AG04450 (cell line): Measurements from ENCODE around the gene FIBCD1. TPM values are rescaled to one million over a fixed set of nuclear protein-coding genes. Genes with fewer than 3 reads are reported as not detected.

Experiments used
- CTCF ChIA-PET: fragments of 300-600, 350-600 bp; formaldehyde crosslinking; extraction: SDS; loops from one replicate; lab custom pipeline; 2022; ENCODE audit warnings: antibody characterized with exemption, inconsistent platforms; lab: Charles Lee
- POLR2A ChIA-PET: fragments of 350-600 bp; formaldehyde crosslinking; extraction: SDS; loops from one replicate; lab custom pipeline; 2021; ENCODE audit warnings: antibody characterized with exemption, inconsistent platforms; lab: Yijun Ruan, JAX
- DNase-seq: peaks from one replicate; pipeline ENCODE4 v3.0.0-alpha.2; 2011; ENCODE audit warnings: low read depth, low spot score
- H3K27ac ChIP-seq: one replicate; pipeline ENCODE4 v1.5.1; 2012; ENCODE audit warnings: low read depth, low read length, control low read depth
- H3K27me3 ChIP-seq: one replicate; pipeline ENCODE4 v1.6.0; 2012; ENCODE audit warnings: low read length; ENCODE audit not compliant: control insufficient read depth, insufficient read depth
- H3K4me3 ChIP-seq: 2 replicates; pipeline ENCODE4 v1.5.1; 2011; ENCODE audit warnings: mild to moderate bottlenecking, low read depth, low read length, control low read depth
- H3K9me3 ChIP-seq: 2 replicates; pipeline ENCODE4 v1.5.1; 2012; ENCODE audit warnings: low read length; ENCODE audit not compliant: control insufficient read depth, insufficient read depth
- polyA plus RNA-seq: library from polyadenylated mRNA; depleted of rRNA; stranded (reverse); fragments of >200 nt; gene quantifications from 2 replicates; pipeline ENCODE4 v1.2.3, GENCODE V29; 2011
- TF ChIP-seq, protein P1 (sequence below): IDR thresholded peaks from 2 replicates; pipeline ENCODE4 v1.5.1; 2011; ENCODE audit warnings: low read depth, low read length, control low read depth, inconsistent platforms

The FIBCD1 gene
- polyA plus RNA-seq, 1 experiment = 2.2 TPM

DNA sequence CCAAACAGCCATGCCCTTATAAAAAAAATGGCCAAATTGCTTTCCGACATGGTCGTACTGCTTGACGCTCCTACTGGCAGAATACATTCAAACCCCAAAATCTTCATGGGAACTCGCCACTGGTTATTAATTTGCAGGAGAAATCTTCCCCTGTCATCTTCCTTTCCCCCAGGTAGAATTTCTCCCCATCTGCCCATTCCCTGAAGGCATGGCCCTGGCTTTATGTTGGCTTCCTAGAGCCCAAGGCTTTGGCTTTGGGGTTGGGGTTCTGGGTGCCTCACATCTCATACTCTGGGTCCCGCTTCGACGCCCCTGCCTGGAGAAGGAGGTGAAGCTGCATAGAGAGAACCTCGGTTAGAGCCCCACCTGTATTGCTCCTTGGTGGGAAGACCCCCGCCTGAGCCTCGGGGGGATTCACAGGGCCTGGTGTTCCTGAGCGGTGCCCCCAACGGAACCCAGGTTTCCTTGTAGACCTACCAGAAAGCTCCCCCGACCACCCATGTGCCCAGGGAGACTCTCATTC, 8.6 kb upstream of the FIBCD1 start:
- TF ChIP-seq, protein P1, sequence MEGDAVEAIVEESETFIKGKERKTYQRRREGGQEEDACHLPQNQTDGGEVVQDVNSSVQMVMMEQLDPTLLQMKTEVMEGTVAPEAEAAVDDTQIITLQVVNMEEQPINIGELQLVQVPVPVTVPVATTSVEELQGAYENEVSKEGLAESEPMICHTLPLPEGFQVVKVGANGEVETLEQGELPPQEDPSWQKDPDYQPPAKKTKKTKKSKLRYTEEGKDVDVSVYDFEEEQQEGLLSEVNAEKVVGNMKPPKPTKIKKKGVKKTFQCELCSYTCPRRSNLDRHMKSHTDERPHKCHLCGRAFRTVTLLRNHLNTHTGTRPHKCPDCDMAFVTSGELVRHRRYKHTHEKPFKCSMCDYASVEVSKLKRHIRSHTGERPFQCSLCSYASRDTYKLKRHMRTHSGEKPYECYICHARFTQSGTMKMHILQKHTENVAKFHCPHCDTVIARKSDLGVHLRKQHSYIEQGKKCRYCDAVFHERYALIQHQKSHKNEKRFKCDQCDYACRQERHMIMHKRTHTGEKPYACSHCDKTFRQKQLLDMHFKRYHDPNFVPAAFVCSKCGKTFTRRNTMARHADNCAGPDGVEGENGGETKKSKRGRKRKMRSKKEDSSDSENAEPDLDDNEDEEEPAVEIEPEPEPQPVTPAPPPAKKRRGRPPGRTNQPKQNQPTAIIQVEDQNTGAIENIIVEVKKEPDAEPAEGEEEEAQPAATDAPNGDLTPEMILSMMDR = no peak
- peaks cover 40% of the 10 kb centered on the region for H3K27me3 ChIP-seq
- H3K9me3 ChIP-seq = peaks cover 11% of the 10 kb centered on the region
- no peak for DNase-seq
- POLR2A ChIA-PET = no interaction called here
- H3K4me3 ChIP-seq = no peak overlapping the region
- H3K27ac ChIP-seq = no peak overlapping the region
- CTCF ChIA-PET = no interaction called here

DNA sequence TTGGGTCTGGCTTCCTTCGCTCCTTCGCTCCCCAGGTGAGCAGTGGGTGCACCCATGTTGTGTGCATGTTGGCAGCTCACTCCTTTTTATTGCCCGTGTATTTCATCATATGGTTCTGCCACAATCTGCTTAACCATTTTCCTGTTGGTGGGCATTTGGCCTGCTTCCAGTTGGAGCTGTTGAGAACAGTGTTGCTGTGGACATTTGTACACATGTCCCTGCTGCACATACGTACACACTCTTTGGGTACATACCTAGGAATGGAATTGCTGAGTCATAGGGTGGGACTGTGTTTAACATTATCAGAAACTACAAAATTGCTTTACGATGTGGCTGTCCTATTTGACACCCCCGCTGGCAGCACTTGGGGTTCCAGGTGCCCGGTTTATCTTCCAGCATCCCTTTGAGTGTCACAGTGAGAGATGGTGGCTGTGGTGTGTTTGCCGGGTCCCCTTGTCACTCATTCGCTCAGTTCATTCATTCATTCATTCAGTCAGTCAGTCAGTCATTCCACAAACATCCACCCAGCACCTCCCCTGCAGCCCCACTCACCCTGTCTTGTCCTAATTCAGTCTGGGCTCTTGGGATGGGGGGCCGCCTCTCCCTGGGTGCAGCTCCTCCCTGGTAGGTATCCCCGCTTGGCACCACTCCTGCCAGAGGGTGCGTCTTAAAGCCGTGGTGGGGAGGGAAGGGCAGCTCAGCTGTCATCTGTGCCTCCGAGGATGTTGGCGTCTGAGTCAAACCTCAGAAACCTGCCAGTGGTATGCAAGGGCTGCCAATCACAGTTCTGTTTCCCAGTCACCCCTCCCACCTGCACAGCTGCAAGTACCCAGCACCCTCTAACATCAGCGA, 7.9 kb upstream of the FIBCD1 start:
- Histone ChIP-seq H3K4me3 (no peak overlapping the region), H3K27ac (no peak overlapping the region), H3K27me3 (peaks cover 41% of the 10 kb centered on the region), H3K9me3 (peaks cover 11% of the 10 kb centered on the region)
- no peak for DNase-seq
- CTCF ChIA-PET = no interaction called here
- POLR2A ChIA-PET = no interaction called here
- TF ChIP-seq, protein P1 = no peak

DNA sequence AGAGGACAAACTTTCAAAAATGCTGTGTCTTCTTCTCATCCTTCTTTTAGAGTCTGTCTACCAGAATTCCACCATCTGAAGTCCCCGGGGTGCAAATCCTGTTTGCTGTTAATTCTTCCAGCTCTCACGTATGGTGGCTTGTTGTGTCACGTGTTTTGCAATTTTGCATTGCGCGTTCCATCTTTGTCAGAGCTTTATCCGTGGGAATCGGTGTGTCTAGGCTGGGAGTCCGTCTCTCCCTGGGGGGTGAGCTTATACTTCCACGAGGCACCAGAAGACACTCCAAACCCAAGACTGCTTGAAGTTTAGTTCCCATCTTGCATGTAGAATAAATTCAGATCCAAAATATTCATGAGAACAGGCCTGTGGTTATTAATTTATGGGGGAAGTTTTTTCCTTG, 6.1 kb upstream of the FIBCD1 start:
- Histone ChIP-seq H3K4me3 (no peak overlapping the region), H3K27me3 (peaks cover 53% of the 10 kb centered on the region), H3K27ac (no peak overlapping the region), H3K9me3 (peaks cover 11% of the 10 kb centered on the region)
- no peak for DNase-seq
- TF ChIP-seq, protein P1 = no peak
- ChIA-PET POLR2A (no interaction called here), CTCF (interaction anchor here (0.6 kb wide), 1 partner anchor 79 kb away, joined by 3 read pairs; no protein-coding TSS in a partner anchor)

DNA sequence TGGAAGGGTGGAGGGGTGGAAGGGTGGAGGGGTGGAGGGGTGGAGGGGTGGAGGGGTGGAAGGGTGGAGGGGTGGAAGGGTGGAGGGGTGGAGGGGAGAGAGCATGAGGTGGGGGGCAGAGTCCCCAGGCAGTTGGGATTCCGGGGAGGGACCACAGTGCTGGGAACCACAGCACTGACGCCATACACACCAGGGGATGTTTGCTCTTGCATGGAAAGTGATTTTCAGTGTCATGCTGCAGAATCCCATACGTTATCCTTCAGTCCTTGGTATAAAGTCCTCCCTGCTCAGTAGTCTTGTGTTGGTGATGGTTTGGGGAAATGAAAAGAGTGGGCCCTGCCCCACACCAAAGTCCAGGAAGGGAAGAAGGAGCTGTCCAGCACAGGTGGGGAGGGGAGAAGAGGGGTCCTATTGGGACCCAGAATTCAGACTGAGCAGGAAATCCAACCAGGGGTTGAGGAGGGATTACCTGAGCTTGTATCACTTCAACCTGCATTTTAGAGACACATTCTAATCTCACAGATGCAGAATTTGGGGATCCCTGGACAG, 5.5 kb upstream of the FIBCD1 start:
- no peak overlapping the region for H3K27ac ChIP-seq
- no peak for DNase-seq
- ChIA-PET CTCF (interaction anchor here (0.6 kb wide), 1 partner anchor 79 kb away, joined by 3 read pairs; no protein-coding TSS in a partner anchor), POLR2A (no interaction called here)
- TF ChIP-seq, protein P1 = no peak
- peaks cover 53% of the 10 kb centered on the region for H3K27me3 ChIP-seq
- peaks cover 8% of the 10 kb centered on the region for H3K9me3 ChIP-seq
- H3K4me3 ChIP-seq = no peak overlapping the region

DNA sequence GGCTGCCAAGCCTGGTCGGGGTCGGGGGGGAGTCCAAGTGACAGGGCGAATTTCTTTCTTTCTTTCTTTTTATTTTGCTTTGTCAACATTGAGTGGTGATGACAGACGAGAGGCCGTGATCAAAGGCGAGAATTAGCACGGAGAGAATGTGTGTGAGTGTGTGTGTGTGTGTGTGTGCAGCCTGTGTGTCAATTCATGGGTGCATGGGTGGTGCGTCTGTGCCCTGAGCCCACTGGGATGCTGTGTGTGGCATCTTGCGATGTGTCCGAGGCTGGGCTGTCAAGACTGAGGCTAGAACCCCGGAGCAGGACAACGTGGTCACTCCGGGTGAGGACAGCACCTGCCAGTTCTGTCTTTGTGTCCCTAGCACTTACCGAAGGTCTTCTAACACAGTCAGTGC, 4.7 kb upstream of the FIBCD1 start:
- no peaks in the 10 kb centered on the region; the same call in 1 of the 2 replicates for H3K9me3 ChIP-seq
- CTCF ChIA-PET = interaction anchor here (0.9 to 1.1 kb wide), 3 partner anchors 55 to 243 kb away, joined by 4 to 5 read pairs (median 4); no protein-coding TSS in a partner anchor
- no peak overlapping the region for H3K27ac ChIP-seq
- TF ChIP-seq, protein P1 = no peak
- H3K4me3 ChIP-seq = no peak overlapping the region
- DNase-seq = no peak
- POLR2A ChIA-PET = no interaction called here
- peaks cover 48% of the 10 kb centered on the region for H3K27me3 ChIP-seq
